Renal cortical epithelial cell (primary cell): ENCODE results near the gene VANGL2. TPM values are rescaled to one million over a fixed set of nuclear protein-coding genes. Genes with fewer than 3 reads are reported as not detected.

ENCODE experiments used
- DNase-seq: peaks from one replicate; pipeline ENCODE4 v3.0.0-alpha.2; 2011; ENCODE audit warnings: low read depth
- total RNA-seq: library from RNA; depleted of rRNA; stranded (reverse); fragments of >200 nt; gene quantifications from 2 replicates; pipeline ENCODE4 v1.2.3, GENCODE V29; 2014

Gene VANGL2
- total RNA-seq, 1 donor from 2014 or later = 17.7 TPM

DNA sequence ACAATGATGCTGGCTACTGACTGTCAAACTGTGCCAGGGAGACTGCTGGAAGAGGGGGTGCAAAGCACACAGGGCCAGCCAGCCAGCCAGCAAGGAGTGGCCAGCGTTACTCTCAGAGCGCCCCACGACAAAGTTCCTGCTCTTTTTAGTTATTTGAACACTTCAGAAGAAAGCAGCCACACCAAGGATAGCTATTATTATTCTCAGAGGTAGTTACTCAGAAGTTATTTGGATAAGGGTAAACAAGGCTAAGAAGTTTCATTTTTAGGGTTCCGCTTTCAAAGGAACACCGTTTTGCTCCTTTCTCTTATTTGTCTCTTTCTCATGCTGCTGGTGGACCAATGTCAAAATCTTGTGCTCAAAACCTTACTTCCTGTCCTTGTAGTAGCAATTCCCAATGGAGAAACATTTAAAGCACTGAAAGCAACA lies 59.9 kb downstream of the VANGL2 start:
- DNase-seq = no peak

DNA sequence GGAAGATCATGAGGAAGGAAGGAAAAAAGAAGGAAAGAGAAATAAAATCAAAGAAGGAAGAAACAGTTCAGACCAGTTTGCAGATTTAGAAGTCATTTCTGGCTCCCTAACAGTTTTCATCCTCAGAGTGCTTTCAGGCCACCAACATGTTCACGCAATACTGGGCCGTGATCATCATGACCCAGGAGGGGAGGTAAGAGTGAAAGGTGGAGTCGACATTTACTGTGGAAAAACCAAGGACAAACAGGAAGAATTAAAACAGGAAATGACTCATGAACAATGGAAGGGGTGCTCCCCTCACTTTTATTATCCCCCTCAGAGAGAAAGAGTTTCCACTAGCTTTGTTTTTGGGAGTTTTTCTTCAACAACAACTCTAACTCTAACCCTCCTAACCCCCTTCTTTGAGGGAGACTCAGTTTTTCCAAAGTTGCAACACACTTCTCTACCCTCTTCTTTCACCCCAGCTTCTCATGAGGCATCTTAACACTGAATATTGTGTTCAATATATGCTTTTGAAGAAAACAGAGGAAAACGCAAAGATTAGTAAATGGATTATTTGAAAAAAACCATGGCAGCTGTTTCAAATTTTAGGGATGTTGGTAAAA lies 60.4 kb downstream of the VANGL2 start:
- DNase-seq = peak; percentile 6

DNA sequence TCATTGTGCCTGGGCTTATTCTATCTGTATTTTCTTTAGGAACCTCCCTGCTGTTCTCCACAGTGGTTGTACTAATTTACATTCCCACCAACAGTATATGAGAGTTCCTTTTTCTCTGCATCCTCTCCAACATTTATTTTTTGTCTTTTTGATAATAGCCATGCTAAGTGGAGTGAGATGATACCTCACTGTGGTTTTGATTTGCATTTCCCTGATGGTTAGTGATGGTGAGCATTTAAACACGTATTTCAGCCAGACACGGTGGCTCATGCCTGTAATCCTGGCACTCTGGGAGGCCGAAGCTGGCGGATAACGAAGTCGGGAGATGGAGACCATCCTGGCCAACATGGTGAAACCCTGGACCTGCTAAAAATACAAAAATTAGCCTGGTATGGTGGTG lies 64.8 kb downstream of the VANGL2 start:
- no peak for DNase-seq

DNA sequence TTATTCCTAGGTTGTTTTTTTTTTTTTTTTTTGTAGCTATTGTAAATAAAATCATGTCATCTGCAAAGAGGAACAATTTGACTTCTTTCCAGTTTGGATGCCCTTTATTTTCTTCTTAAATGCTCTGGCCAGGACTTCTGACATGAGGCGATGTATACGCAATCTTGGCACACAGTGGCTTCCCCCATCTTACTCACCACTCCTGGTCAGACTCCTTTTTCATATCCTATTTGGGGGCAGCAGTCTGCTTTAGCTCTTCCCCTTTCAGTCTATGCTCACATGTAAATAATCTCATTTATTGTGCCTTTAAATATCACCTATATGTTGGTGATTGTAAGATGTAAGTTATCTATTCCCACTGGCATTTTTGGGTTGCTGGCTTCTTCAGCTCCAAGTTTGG lies 66.6 kb downstream of the VANGL2 start:
- no peak for DNase-seq

DNA sequence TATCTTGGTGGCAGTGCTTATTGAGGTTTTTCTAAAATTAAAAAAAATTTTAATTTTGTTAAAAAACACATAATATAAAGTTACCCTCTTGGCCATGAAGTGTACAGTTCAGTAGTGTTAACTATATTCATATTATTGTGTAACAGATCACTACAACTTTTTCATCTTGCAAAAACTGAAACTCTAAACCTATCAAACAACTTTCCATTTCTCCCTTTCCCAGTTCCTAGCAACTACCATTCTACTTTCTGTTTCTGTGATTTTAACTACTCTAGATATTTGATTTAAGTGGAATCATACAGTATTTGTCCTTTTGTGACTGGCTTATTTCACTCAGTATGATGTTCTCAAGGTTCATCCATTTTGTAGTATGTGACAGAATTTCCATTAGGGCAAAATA lies 67.2 kb downstream of the VANGL2 start:
- no peak for DNase-seq

DNA sequence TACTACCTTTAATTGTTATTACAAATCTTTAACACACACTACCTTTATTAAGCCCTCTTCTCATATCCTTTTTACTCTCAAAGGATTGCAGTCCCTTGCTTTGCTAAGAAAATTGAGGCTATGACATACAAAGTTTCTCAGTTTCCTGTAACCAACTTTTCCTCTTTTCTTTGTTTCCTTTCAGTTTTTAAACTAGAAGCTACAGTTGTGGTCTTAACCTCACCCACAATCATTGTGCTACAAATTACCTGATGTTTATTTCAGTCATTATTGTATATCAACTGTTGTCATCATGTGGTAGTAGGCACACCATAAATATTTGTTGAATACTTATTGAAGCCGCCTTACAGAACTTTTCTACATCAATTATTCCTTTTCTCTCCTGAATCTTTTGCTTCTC lies 70.9 kb downstream of the VANGL2 start:
- no peak for DNase-seq

DNA sequence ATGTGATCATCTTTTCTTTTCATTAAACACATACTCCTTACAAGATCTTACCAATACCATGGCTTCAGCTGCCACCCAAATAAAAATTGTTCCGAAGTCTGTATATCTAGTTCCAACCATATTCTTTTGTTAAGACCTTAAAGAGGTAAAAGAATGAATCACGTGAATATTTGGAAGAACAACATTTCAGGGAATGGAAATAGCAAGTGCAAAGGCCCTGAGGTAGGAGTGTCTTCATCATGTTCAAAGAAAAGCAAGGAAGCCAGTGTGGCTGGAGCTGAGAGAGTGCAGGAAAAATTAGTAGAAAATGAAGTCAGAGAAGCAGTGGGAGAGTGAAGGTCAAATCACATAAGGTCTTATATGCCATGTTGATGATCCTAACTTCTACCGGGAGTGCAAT lies 71.7 kb downstream of the VANGL2 start:
- DNase-seq = no peak

DNA sequence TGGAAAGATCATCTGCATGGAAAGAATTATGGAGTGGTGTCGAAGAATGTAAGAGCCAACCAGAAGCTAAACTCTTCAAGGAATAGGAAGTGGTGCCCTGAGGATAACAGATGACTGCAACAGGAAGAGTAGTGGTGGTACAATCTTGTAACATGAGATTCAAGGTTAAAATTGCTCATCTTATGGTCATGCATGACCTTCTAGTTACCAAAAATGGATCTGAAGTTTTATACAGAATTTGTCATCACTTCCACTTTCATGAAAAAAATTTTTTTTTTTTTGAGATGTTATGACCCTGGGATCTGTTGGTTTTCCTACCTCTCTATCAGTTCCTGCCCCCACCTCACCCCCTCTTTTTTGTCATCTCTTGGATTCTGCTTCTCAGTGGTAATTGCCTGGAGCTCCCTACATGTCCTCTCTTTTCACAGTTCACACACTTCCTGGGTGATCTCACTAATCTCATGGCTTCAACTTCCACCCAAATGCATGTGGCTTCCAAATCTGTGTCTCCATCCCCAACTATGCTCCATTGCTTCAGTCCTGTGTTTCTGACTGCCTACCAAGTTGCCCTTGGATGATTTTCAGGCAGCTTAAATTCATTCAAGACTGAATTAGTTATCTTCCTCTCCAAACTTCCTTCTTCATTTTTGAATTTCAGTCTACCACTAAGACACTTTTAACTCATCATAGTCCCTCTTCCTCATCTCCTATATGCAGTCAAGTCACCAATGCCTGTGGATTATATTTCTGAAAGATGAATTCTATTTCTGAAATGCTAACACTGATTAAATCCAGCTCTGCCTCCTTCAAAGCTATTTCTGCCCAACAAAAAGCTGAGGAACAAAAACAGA lies 74.3 kb downstream of the VANGL2 start:
- no peak for DNase-seq

Other genes with a start within 250 kb of the VANGL2 start
- not detected in 2 replicates for gene ATP1A4, start 249.0 kb upstream of the VANGL2 start, total RNA-seq
- not detected in 2 replicates for gene CASQ1, start 210.0 kb upstream of the VANGL2 start, total RNA-seq
- 84.6 and 194 TPM in 2 replicates for gene PEA15, start 195.2 kb upstream of the VANGL2 start, total RNA-seq
- 69.8 and 107 TPM in 2 replicates for gene DCAF8, start 138.0 kb upstream of the VANGL2 start, total RNA-seq
- 42.7 and 65.3 TPM in 2 replicates for gene PEX19, start 115.4 kb upstream of the VANGL2 start, total RNA-seq
- gene COPA, start 57.3 kb upstream of the VANGL2 start, total RNA-seq = 206 and 250 TPM in 2 replicates
- 113 and 168 TPM in 2 replicates for gene NCSTN, start 57.2 kb upstream of the VANGL2 start, total RNA-seq
- gene NHLH1, start 33.5 kb upstream of the VANGL2 start, total RNA-seq = 0.05 TPM in 1 of 2 replicates, not detected in the other
- not detected in 2 replicates for gene SLAMF6, start 122.7 kb downstream of the VANGL2 start, total RNA-seq
- gene CD84, start 178.9 kb downstream of the VANGL2 start, total RNA-seq = not detected in 2 replicates
- not detected in 2 replicates for gene SLAMF1, start 246.5 kb downstream of the VANGL2 start, total RNA-seq